Heart right ventricle (tissue), 16 donors: ENCODE results near the gene NAT14. TPM values are rescaled to one million over a fixed set of nuclear protein-coding genes. Genes with fewer than 3 reads are reported as not detected.
A peak's percentile ranks its signal among the peaks of the same experiment; 100 is the strongest.

Experiments used
- ATAC-seq, 8 donors: fragments of 200-7000 bp; cut with Tn5 transposase; one replicate each; pipeline ENCODE4 v1.9.1; 2020; ENCODE audit warnings: mild to moderate bottlenecking in 8 of 8, moderate library complexity in 8 of 8, moderate number of reproducible peaks in 1 of 8
- DNase-seq, 2 donors: peaks; one replicate each; pipeline ENCODE4 v3.0.0-alpha.2; 2020
- H3K27ac ChIP-seq, 10 donors: fragments of 200-600 bp; sonication (generic) in 2 of 10; one replicate each; pipeline versions ENCODE4 v1.5.0 to v1.8.0; 2020 to 2022; ENCODE audit warnings: mild to moderate bottlenecking in 3 of 10
- H3K27me3 ChIP-seq, 7 donors: fragments of 200-600 bp; one replicate each; pipeline ENCODE4 v1.8.0; 2021 to 2022; ENCODE audit warnings: mild to moderate bottlenecking in 2 of 7
- H3K36me3 ChIP-seq, 9 donors: fragments of 200-600 bp; sonication (generic) in 1 of 9; one replicate each; pipeline versions ENCODE4 v1.5.0 to v1.8.0; 2020 to 2022; ENCODE audit warnings: mild to moderate bottlenecking in 2 of 9
- H3K4me1 ChIP-seq, 9 donors: fragments of 200-600 bp; sonication (generic) in 1 of 9; one replicate each; pipeline versions ENCODE4 v1.5.0 to v1.8.0; 2020 to 2022; ENCODE audit warnings: mild to moderate bottlenecking in 4 of 9
- H3K4me3 ChIP-seq, 10 donors: fragments of 200-600 bp; sonication (generic) in 2 of 10; one replicate each; pipeline versions ENCODE4 v1.5.0 to v1.8.0; 2020 to 2022; ENCODE audit warnings: mild to moderate bottlenecking in 7 of 10, moderate library complexity in 2 of 10
- H3K9me3 ChIP-seq, 11 donors: fragments of 200-600 bp in 10 of 11; sonication (generic) in 2 of 11; one replicate each; pipeline versions ENCODE4 v1.5.0 to v1.8.0; 2013 to 2022; ENCODE audit warnings: mild to moderate bottlenecking in 2 of 11, control low read depth in 1 of 11, moderate library complexity in 1 of 11
- CTCF ChIP-seq, 9 donors: fragments of 200-600 bp; sonication (generic) in 2 of 9; IDR thresholded peaks; one replicate each; pipeline versions ENCODE4 v1.5.0 to v1.8.0; 2021 to 2022; ENCODE audit warnings: antibody characterized with exemption in 9 of 9, mild to moderate bottlenecking in 5 of 9, moderate library complexity in 1 of 9
- WGBS, 2 donors: extraction: QIAGEN DNeasy Blood & Tissue Kit; methylation state at CpG; one replicate each; pipeline ENCODE4 v1.1.7; 2013; ENCODE audit warnings: inconsistent platforms in 1 of 2; 5-methylcytosine and 5-hydroxymethylcytosine counted together
- intact Hi-C, 10 donors: fragments of 100-400 bp; cut with DNase I; formaldehyde crosslinking; loops; one replicate each; pipeline versions ENCODE4 v1.11.1 to v1.14.2; 2022
- polyA plus RNA-seq, 2 donors: library from polyadenylated mRNA; stranded (reverse); fragments of 200-250 nt; gene quantifications; one replicate each; pipeline ENCODE4 v1.2.3, GENCODE V29; 2013
- total RNA-seq, 10 donors: library from RNA; stranded (reverse); fragmentation: NEBNext Ultra II Directional in 3 of 10; extraction: Animal tissue kit (Norgen Biotek cat#: 25700) in 3 of 10; gene quantifications; one replicate each; pipeline versions ENCODE4 v1.2.1 to v1.2.4, GENCODE V29; 2021 to 2023
- donor health status: Arrhythmogenic right ventricular cardiomyopathy.
- donor health status: ischemic (EF 13 %, LVEDD 7.1; RV severe dilation, severe dysfunction).
- donor health status: healthy with polysubstance abuse.
- donor health status: DM: no; HTN: yes; CAD: no.
- donor health status: DM: no; HTN: no; CAD: no.
- donor health status: ischemic (EF 25% LVEDD 6.9; RV normal size, moderate dysfunction).
- donor health status: ischemic (EF 25% LVEDD 5.7; RV mildly dilated, moderate dysfunction).
- donor health status: healthy.
- donor health status: DM: yes; HTN: yes; CAD: no.
- donor health status: Ischemic cardiomyopathy.
- donor health status: ischemic (EF 35%, LVEDD 5.7; RV mildly dilated, moderate dysfunction).
- donor health status: nonischemic (EF 11% LVEDD 7.7; RV severe dilation, severe dysfunction).
- donor health status: DM: yes; HTN: yes; CAD: no.
- donor health status: PGD.
- donor health status: ischemic (EF 29% LVEDD 5.4; RV normal size, mild dysfunction).
- donor health status: nonischemic (EF 23%, LVEDD 6.1; RV moderate dilation, normal function).

The NAT14 gene
- total and polyA plus RNA-seq, 12 donors: 5.8 to 16.4 (median 7.0) TPM

DNA sequence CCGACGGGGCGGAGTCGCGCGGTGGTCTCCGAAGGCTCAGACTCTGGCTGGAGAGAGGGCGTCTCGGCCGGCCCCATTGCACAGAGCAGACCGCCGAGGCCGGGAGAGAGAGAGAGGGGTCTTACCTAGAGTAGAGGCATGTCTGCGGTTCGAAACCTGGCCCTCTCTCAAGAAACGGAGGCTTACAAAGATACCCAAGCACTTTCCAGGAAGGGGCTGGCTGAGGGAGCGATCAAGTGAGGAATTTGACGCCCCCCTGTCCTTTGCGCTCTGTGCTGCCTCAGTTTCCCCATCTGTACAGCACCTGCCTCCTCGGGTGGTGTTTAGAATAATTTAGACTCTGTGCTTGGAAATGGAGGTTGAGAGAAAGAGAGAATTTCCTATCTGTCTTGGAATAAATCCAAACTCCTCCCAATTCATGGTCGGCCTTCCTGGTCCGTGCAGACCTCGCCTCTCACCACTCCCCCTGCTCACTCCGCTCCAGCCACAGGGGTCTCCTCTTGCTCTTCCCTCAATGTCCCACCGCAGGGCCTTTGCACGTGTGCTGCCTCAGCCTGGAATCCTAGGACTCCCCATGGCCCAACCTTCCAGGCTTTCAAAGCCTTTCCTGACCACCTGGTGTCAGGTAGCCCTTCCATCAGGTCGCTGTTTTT lies 22.9 kb upstream of the NAT14 start:
- peak overlapping the region in 9 of 10 donors; percentile 58 to 95 (median 76) for H3K27ac ChIP-seq
- no peaks in the 10 kb centered on the region for H3K27me3 ChIP-seq
- H3K9me3 ChIP-seq: no peaks in the 10 kb centered on the region
- no peak for TF ChIP-seq CTCF (IDR thresholded peaks at IDR 0.05)
- ATAC-seq: no peak
- H3K36me3 ChIP-seq: no peaks in the 10 kb centered on the region
- peak overlapping the region; percentile 41 to 86 (median 74) for H3K4me3 ChIP-seq
- 11 to 12% methylated on average over 24 to 27 of the region's 27 CpGs for WGBS, 2 donors
- peaks cover 0 to 30% (median 17%) of the 10 kb centered on the region in 9 donors for H3K4me1 ChIP-seq
- no peak for DNase-seq
- intact Hi-C loops: loop anchor here in 1 of 10 donors (5.0 kb wide), 1 partner anchor 75 kb away; the partner anchor contains the start of gene RPL28

GRCh38 chr19:55462722-55463121 lies 22.3 kb upstream of the NAT14 start:
- no peaks in the 10 kb centered on the region for H3K9me3 ChIP-seq
- no peaks in the 10 kb centered on the region for H3K36me3 ChIP-seq
- intact Hi-C loops: loop anchor here in 1 of 10 donors (5.0 kb wide), 1 partner anchor 75 kb away; the partner anchor contains the start of gene RPL28
- H3K4me3 ChIP-seq: peak overlapping the region in 1 of 10 donors; percentile 86
- ATAC-seq (no peak), DNase-seq (no peak)
- TF ChIP-seq CTCF (IDR thresholded peaks at IDR 0.05): no peak
- no peaks in the 10 kb centered on the region for H3K27me3 ChIP-seq
- H3K4me1 ChIP-seq: peaks cover 0 to 36% (median 21%) of the 10 kb centered on the region in 9 donors
- no peak overlapping the region for H3K27ac ChIP-seq
- 81 to 86% methylated on average over 11 of the region's 11 CpGs for WGBS, 2 donors

- Histone ChIP-seq H3K9me3 (no peaks in the 10 kb centered on the region), H3K27ac (no peak overlapping the region), H3K4me1 (peaks cover 0 to 39% (median 25%) of the 10 kb centered on the region in 9 donors), H3K27me3 (no peaks in the 10 kb centered on the region), H3K4me3 (no peak overlapping the region), H3K36me3 (no peaks in the 10 kb centered on the region)
- TF ChIP-seq CTCF (IDR thresholded peaks at IDR 0.05): no peak
- DNase-seq: peak in 1 of 2 donors; percentile 15
- 72 to 73% methylated on average over 15 of the region's 15 CpGs for WGBS, 2 donors
- no peak for ATAC-seq
- intact Hi-C loops: loop anchor here in 1 of 10 donors (5.0 kb wide), 1 partner anchor 76 kb away; the partner anchor contains the start of gene RPL28
Observed at GRCh38 chr19:55463583-55464031, 21.4 kb upstream of the NAT14 start.

DNA sequence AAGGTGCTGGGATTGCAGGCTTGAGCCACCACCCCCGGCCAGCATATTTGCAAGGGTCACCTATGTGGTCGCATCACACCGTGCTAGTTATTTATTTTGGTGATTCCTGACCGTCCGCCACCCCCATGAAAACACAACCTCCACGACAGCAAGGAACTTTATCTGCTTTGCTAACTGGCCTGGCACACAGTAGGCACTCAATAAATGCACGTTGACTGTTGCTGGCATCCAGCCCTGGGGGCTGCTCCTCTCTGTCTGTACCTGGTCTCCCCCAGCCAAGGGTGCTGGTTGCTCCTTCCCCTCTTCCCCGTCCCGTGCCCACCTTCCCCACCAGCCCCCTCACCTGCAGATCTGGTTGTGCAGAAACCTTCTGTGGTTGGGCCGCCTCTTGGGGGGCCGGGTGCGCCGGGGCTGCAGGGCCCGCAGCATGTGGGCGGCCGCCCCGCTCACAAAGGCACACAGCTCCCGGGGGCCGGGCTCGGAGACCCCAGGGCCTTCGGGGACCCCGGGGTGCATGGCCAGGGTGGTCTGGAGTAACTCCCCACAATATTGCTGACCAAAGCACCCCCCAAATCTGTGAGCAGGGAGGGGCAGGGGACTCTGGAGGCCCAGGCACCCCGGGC lies 20.8 kb upstream of the NAT14 start:
- Histone ChIP-seq H3K36me3 (no peaks in the 10 kb centered on the region), H3K4me1 (peaks cover 0 to 39% (median 25%) of the 10 kb centered on the region in 9 donors), H3K27ac (no peak overlapping the region), H3K4me3 (no peak overlapping the region), H3K9me3 (no peaks in the 10 kb centered on the region), H3K27me3 (no peaks in the 10 kb centered on the region)
- no peak for TF ChIP-seq CTCF (IDR thresholded peaks at IDR 0.05)
- ATAC-seq (no peak), DNase-seq (peak in 1 of 2 donors; percentile 12)
- intact Hi-C loops: loop anchor here in 1 of 10 donors (5.0 kb wide), 1 partner anchor 77 kb away; the partner anchor contains the start of gene RPL28
- 73 to 74% methylated on average over 23 of the region's 23 CpGs for WGBS, 2 donors
